HG02943 (cell line): ENCODE data around the gene ACSL6.
"Not testable (repeated sequence)": the region's sequence is repeated elsewhere in the genome, so short reads cannot be mapped to it uniquely, and the experiment has no call there.

ENCODE experiments used
- ATAC-seq: cut with Tn5 transposase; IDR thresholded peaks from one replicate; pipeline ENCODE4 v1.9.1; 2021; ENCODE audit warnings: mild to moderate bottlenecking, low read depth, moderate library complexity; ENCODE audit not compliant: unreplicated experiment

ACSL6 gene

GRCh38 chr5:131952301-131952857 lies 59.1 kb downstream of the ACSL6 start:
- no peak for ATAC-seq

- no peak for ATAC-seq
Observed at GRCh38 chr5:131950706-131951105, 60.8 kb downstream of the ACSL6 start.

GRCh38 chr5:131947445-131947844 lies 64.0 kb downstream of the ACSL6 start:
- ATAC-seq: no peak

GRCh38 chr5:131945551-131946168 lies 65.8 kb downstream of the ACSL6 start, which contains the start of gene MEIKIN:
TSS of gene MEIKIN (minus strand) at chr5:131945663. CDS start at chr5:131945505, 158 bp downstream.
- ATAC-seq: no peak

GRCh38 chr5:131944702-131945550 lies 66.5 kb downstream of the ACSL6 start:
- ATAC-seq: no peak

DNA sequence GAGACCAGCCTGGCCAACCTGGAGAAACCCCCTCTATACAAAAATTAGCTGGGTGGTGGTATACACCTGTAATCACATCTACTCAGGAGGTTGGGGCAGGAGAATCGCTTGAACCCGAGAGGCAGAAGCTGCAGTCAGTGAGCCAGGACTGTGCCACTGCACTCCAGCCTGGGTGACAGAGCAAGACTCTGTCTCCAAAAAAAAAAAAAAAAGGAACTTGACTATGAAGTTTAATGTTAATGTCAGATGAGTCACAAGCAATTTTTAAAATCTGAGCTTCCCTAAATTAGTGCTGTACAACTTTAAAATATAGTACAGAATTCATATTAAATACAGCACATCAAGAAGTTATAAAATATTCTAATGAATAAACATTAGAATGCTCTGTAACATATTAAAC lies 67.5 kb downstream of the ACSL6 start:
- no peak for ATAC-seq

DNA sequence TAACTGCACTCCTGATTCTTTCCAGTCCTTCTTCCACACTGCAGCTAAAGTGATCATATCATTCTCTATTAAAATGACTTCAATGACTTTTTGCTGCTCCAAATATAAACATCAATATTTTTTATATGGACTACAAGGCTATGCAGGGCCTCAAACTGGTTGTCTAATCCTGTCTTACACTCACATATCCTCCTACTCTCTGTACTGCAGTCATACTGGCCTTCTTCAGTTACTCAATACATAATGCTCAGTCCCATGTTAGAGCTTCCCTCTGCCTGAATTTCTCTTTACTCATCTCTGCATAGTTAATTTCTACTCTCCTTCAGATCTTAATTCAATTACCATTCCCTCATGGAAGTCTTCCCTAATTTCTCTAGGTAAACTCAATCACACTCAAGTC lies 69.4 kb downstream of the ACSL6 start:
- ATAC-seq: no peak

GRCh38 chr5:131939690-131940345 lies 71.6 kb downstream of the ACSL6 start:
- no peak for ATAC-seq

DNA sequence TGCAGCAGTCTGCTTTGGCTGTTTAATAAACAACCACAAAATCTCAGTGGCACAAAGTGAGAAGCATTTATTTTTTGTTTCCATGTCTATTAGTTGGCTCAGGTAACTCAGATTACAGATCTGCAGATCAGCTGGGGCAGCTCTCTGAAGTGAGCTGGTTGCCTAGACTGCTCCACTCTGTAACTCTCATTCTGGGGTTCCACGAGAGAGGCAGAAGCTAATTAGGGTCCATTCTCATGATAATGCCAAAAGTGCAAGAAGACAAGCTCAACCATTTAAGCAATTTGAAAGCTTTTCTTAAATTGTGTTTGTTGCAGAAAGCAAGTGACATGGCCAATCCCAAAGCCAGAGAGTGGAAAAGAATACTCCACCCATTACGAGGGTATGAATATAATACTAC lies 79.2 kb downstream of the ACSL6 start:
- ATAC-seq: no peak

- ATAC-seq: no peak
Observed at GRCh38 chr5:131928957-131929356, 82.5 kb downstream of the ACSL6 start.

DNA sequence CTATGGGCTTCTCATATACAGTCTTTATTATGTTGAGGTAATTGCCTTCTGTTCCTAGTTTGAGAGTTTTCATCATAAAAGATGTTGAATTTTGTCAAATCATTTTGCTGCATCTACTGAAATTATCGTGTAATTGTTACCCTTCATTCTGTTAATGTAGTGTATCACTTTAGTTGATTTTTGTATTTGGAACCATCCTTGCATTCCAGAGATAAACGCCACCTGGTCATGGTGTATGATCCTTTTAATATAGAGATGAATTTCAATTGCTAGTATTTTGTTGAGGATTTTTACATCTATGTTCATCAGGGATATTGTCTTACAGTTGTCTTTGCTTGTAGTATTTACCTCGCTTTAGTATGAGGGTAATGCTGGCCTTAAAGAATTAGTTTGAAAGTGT lies 85.3 kb downstream of the ACSL6 start:
- no peak for ATAC-seq

GRCh38 chr5:131916481-131916880 lies 95.0 kb downstream of the ACSL6 start:
- ATAC-seq: no peak

GRCh38 chr5:131914472-131914871 lies 97.0 kb downstream of the ACSL6 start:
- no peak for ATAC-seq

DNA sequence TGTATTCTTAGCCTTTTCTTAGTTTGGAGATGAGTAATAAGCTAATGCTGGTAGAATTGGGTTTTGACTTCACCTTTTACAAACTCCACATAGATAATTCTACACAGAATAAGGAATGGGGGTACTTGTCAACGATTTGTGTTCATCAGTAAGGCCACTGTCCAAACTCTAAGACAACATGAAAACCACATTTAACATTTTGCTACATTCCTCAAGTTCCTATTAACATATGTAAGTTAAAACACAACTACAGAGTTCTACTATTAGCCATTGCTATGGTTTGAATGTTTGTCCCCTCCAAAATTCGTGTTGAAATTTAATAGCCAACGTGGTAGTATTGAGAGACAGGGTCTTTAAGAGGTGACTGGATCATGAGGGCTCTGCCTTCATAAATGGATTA lies 97.9 kb downstream of the ACSL6 start:
- no peak for ATAC-seq

- ATAC-seq: no peak
Observed at GRCh38 chr5:131906668-131907067, 104.8 kb downstream of the ACSL6 start.

DNA sequence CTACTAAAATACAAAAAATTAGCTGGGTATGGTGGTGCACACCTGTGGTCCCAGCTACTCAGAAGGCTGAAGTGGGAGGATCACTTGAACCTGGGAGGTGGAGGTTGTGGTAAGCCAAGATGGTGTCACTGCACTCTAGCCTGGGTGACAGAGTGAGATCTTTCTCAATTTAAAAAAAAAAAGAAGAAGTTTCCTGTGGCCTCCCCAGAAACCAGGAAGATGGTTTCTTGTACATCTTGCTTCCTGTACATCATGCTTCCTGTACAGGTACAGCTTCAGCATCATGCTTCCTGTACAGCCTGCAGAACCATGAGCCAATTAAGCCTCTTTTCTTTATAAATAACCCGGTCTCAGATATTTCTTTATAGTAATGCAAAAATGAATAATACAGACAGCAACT lies 109.2 kb downstream of the ACSL6 start:
- not testable (repeated sequence) for ATAC-seq
